ENCODE results near the gene GALNT16.

DNA sequence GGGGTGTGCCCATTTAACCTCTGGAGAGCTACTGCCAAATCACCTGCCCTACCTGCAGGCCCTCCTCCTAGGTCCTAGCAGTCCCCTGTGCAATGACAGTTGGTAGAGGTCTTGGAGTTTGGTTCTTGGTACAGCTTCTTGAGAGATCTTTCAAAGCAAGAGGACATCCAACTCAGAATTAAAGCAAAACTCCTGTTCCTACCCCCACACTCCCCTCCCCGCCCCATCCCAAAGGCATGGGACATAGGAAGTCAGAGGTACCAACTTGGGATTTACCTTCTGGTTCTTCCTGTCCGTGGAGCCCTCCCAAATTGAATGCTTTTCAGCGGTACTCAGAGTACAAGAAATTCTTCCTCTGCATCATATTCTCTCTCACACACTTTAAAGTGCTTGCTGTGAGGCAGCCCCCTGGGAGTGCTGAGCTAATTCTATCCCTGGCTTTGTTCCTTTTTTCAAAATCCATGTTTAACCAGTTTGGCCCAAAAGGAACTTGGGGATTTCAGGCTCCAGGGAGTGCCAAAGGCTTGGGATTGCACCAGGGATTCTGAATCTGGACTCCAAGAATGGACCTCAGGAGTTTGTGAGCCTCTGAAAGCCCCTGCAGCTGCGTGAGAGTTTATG, 40.8 kb downstream of the GALNT16 start:
- TF ChIP-seq TAF1 (IDR thresholded peaks at IDR 0.05; ENCODE audit: borderline replicate concordance, insufficient read depth, low read length) (no peak), POLR2AphosphoS5 (IDR thresholded peaks at IDR 0.05; ENCODE audit: low read depth, low read length) (no peak), SIN3A (IDR thresholded peaks at IDR 0.05; ENCODE audit: borderline replicate concordance, insufficient read depth, low read length) (no peak), FOXP2 (optimal IDR thresholded peaks at IDR 0.05; ENCODE audit: borderline replicate concordance, extremely low read depth, extremely low read length, insufficient read depth) (no peak)
- TF ChIP-seq, protein P1, sequence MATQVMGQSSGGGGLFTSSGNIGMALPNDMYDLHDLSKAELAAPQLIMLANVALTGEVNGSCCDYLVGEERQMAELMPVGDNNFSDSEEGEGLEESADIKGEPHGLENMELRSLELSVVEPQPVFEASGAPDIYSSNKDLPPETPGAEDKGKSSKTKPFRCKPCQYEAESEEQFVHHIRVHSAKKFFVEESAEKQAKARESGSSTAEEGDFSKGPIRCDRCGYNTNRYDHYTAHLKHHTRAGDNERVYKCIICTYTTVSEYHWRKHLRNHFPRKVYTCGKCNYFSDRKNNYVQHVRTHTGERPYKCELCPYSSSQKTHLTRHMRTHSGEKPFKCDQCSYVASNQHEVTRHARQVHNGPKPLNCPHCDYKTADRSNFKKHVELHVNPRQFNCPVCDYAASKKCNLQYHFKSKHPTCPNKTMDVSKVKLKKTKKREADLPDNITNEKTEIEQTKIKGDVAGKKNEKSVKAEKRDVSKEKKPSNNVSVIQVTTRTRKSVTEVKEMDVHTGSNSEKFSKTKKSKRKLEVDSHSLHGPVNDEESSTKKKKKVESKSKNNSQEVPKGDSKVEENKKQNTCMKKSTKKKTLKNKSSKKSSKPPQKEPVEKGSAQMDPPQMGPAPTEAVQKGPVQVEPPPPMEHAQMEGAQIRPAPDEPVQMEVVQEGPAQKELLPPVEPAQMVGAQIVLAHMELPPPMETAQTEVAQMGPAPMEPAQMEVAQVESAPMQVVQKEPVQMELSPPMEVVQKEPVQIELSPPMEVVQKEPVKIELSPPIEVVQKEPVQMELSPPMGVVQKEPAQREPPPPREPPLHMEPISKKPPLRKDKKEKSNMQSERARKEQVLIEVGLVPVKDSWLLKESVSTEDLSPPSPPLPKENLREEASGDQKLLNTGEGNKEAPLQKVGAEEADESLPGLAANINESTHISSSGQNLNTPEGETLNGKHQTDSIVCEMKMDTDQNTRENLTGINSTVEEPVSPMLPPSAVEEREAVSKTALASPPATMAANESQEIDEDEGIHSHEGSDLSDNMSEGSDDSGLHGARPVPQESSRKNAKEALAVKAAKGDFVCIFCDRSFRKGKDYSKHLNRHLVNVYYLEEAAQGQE (IDR thresholded peaks at IDR 0.05; ENCODE audit: insufficient read depth in 1 of 2, low read depth in 2 of 2, low read length in 2 of 2): no peak

All from PFSK-1 (cell line).